WERI-Rb-1 (cell line): ENCODE results near the gene SLC22A23.

Source experiments
- DNase-seq: peaks from one replicate; pipeline ENCODE4 v3.0.0-alpha.2; 2020
- H3K27ac ChIP-seq: fragments of 250-450 bp; sonication (Bioruptor Pico); 2 replicates; pipeline ENCODE4 v1.5.1; 2020; ENCODE audit warnings: mild to moderate bottlenecking, moderate library complexity
- H3K27me3 ChIP-seq: fragments of 250-450 bp; sonication (Bioruptor Pico); 2 replicates; pipeline ENCODE4 v1.5.1; 2021; ENCODE audit warnings: mild to moderate bottlenecking, low read depth, moderate library complexity; ENCODE audit not compliant: insufficient read depth, severe bottlenecking
- H3K36me3 ChIP-seq: fragments of 250-450 bp; sonication (Bioruptor Pico); 2 replicates; pipeline ENCODE4 v1.5.1; 2020; ENCODE audit warnings: mild to moderate bottlenecking, moderate library complexity
- H3K4me3 ChIP-seq: 2 replicates; pipeline ENCODE4 v1.5.1; 2011; ENCODE audit warnings: low read depth, mild to moderate bottlenecking, control low read depth, low read length
- H3K9me3 ChIP-seq: fragments of 250-450 bp; sonication (Bioruptor Pico); 2 replicates; pipeline ENCODE4 v1.5.1; 2021; ENCODE audit warnings: mild to moderate bottlenecking, moderate library complexity; ENCODE audit not compliant: severe bottlenecking
- TF ChIP-seq, protein P1 (sequence below): IDR thresholded peaks from 2 replicates; pipeline ENCODE4 v1.5.1; 2011; ENCODE audit warnings: low read depth, mild to moderate bottlenecking, control low read depth, inconsistent platforms, low read length

SLC22A23 gene, protein sequence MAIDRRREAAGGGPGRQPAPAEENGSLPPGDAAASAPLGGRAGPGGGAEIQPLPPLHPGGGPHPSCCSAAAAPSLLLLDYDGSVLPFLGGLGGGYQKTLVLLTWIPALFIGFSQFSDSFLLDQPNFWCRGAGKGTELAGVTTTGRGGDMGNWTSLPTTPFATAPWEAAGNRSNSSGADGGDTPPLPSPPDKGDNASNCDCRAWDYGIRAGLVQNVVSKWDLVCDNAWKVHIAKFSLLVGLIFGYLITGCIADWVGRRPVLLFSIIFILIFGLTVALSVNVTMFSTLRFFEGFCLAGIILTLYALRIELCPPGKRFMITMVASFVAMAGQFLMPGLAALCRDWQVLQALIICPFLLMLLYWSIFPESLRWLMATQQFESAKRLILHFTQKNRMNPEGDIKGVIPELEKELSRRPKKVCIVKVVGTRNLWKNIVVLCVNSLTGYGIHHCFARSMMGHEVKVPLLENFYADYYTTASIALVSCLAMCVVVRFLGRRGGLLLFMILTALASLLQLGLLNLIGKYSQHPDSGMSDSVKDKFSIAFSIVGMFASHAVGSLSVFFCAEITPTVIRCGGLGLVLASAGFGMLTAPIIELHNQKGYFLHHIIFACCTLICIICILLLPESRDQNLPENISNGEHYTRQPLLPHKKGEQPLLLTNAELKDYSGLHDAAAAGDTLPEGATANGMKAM

DNA sequence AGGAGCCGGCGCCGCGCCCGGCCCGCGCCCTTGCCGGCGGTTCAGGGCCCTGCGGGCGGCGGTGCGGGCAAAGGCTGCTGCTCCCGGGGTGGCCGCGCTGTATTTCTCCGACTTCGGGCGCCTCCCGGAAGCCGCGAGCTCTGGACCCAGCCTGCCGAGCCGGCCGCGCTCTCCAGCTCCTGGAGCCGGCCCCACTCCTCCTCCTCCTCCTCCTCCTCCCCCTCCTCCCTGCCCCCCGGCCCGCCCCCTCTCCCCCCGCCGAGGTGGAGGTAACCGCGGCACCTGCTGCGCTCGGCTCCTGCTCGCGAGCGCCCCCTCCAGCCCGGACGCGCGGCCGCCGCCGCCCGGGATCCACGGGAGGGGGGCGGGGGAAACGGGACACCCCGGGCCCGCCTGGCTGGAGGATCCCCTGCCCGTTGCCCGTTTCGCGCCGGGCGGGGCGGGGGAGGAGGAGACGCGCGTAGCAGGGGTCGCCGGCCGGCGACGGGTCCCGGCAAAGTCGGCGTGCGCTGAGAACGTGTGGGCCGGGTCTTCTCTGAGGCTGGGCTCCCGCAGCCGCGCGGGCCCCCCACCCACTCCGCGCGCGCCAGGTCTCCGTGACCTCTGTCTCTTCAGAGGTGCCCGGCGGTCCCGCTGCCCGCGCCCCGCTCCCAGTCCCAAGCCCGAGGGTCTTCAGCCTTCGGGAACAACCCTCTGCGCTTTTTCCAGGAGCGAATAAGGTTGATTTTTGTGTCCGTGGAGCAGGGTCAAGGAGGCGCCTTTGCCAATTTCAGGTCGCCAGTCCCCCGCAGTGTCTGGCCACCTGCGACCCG lies at the start of gene SLC22A23:
SLC22A23 (minus strand) TSS at position 153 of the 812 bp plus-strand sequence. CDS start 491 bp downstream, outside the sequence.
- H3K27me3 ChIP-seq = no peaks in the 10 kb centered on the region
- peak within 1 kb of the TSS; percentile 75 for H3K27ac ChIP-seq
- TF ChIP-seq, protein P1, sequence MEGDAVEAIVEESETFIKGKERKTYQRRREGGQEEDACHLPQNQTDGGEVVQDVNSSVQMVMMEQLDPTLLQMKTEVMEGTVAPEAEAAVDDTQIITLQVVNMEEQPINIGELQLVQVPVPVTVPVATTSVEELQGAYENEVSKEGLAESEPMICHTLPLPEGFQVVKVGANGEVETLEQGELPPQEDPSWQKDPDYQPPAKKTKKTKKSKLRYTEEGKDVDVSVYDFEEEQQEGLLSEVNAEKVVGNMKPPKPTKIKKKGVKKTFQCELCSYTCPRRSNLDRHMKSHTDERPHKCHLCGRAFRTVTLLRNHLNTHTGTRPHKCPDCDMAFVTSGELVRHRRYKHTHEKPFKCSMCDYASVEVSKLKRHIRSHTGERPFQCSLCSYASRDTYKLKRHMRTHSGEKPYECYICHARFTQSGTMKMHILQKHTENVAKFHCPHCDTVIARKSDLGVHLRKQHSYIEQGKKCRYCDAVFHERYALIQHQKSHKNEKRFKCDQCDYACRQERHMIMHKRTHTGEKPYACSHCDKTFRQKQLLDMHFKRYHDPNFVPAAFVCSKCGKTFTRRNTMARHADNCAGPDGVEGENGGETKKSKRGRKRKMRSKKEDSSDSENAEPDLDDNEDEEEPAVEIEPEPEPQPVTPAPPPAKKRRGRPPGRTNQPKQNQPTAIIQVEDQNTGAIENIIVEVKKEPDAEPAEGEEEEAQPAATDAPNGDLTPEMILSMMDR = peak; percentile 82
- H3K4me3 ChIP-seq = peak within 1 kb of the TSS; percentile 72
- peaks cover 9% of the 10 kb centered on the region for H3K36me3 ChIP-seq
- H3K9me3 ChIP-seq = no peaks in the 10 kb centered on the region
- DNase-seq = peak; percentile 88

DNA sequence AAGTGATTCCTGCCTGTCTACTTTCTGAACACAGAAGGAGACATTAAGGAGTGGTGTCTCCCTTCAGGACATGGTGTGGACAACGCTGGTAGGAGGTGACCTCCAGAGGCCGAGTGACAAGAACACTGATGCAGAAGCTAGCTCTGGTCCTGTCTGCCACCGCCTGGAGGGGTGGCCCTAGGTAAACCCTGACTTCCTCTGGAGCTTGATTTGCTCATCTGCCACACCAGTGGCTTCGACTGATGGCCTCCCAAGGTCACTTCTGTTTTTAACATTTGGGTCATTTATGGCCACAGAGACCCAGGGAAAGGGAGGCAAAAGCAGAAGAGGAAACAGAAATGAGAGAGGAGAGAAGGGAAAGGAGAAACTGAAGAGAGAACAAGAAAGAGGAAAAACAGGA lies 49.4 kb upstream of the SLC22A23 start:
- H3K27me3 ChIP-seq = no peaks in the 10 kb centered on the region
- TF ChIP-seq, protein P1 = peak; percentile 55; the same call in 1 of the 2 replicates
- peak; percentile 56 for DNase-seq

DNA sequence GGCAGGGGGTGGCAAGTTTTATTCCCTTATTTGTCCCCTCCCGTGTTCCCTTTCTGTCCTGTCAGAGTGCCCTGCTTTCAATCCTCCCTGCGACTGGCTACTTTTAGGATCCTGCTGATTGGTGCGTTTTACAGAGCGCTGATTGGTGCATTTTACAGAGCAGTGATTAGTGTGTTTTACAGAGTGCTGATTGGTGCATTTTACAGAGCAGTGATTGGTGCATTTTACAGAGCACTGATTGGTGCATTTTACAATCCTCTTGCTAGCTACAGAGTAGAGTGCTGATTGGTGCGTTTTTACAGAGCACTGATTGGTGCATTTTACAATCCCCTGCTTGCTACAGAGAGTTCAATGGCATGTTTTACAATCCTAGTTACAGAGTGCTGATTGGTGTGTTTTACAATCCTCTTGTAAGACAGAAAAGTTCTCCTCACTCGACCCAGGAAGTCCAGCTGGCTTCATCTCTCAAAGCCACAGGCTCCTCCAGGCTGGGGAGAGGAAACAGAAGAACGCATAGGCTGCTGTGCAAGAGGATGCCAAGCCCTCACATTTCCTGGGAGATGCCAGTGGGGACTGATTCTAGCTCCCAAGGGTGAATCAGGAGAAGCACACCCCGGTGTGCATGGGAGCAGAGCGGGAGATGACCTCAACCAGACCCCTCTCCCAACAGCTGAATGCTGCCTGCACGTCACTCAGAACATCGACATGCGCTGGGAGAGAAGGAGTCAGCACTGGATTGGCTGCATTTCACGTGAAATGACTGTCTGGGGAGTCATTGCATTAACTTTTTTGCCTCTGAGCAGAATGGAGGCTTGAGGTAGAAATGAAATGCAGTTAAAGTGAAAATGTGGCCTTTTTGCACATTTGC lies 48.3 kb upstream of the SLC22A23 start:
- Histone ChIP-seq H3K27me3 (no peaks in the 10 kb centered on the region), H3K4me3 (no peak overlapping the region), H3K27ac (no peak overlapping the region), H3K36me3 (no peaks in the 10 kb centered on the region), H3K9me3 (peaks cover 2% of the 10 kb centered on the region)
- TF ChIP-seq, protein P1 = no peak
- DNase-seq = no peak

More for the DNA sequence above, 49.4 kb upstream of the SLC22A23 start:
- Histone ChIP-seq H3K36me3 (no peaks in the 10 kb centered on the region), H3K9me3 (peaks cover 2% of the 10 kb centered on the region), H3K4me3 (no peak overlapping the region), H3K27ac (no peak overlapping the region)

DNA sequence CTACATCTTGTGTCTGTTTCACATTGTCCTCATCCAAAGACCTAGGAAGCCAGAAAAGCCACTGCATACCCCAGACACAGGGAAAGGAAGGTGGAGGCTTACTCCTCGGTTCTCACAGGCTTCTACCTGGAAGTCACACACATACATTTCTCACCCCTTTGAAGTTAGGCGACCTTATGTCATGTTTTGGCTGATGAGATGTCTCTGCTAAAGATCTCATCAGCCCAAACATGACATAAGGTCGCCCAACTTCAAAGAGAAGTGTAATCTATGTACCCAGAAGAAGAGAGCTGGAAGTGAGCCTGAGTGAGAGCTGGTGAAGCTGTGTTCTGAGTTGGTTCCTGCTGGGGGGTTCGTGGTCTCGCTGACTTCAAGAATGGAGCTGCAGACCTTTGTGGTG lies 47.5 kb upstream of the SLC22A23 start:
- DNase-seq = no peak
- no peak overlapping the region for H3K4me3 ChIP-seq
- TF ChIP-seq, protein P1 = no peak
- H3K9me3 ChIP-seq = peaks cover 2% of the 10 kb centered on the region
- H3K36me3 ChIP-seq = no peaks in the 10 kb centered on the region
- no peak overlapping the region for H3K27ac ChIP-seq
- H3K27me3 ChIP-seq = no peaks in the 10 kb centered on the region

DNA sequence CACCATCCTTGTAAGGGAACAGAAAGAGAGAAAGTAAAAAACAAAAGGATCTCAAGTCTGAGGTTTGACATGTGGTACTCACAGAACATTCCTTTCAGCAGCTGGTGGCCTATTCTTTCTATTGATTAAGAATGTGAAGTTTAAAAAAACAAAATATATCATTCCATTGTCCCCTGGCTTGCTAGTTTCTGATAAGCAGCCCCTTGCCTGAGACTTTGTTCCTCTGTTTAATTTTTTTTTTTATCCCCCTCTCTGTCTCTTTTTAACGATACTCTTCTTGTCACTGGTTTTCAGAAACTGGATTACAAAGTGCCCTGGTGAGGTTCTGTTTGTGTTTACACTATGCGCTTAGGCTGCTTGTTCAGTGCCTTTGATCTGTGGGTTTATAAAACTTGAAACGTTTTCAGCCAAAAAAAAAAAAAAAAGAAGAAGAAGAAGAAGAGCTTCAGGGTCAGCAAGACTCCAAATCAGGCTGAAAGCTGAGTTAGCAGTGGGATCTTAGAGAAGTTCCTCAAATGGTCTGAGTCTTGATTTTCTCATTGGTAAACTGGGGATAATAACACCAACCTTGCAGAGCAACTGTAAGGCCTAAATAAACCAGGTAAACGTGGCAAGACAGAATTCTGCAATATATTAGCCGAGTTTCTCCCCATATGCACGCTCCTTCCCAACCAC lies 45.1 kb upstream of the SLC22A23 start:
- no peaks in the 10 kb centered on the region for H3K27me3 ChIP-seq
- peaks cover 2% of the 10 kb centered on the region for H3K9me3 ChIP-seq
- H3K36me3 ChIP-seq = no peaks in the 10 kb centered on the region
- H3K27ac ChIP-seq = no peak overlapping the region
- no peak overlapping the region for H3K4me3 ChIP-seq
- TF ChIP-seq, protein P1 = no peak
- DNase-seq = no peak
